MM.1S (cell line): ENCODE results near the gene ZNF446.

Source experiments
- EZH2 ChIP-seq: fragments of 300-600 bp; sonication (generic); optimal IDR thresholded peaks from 2 replicates; pipeline ENCODE3; 2017; ENCODE audit warnings: low read depth, mild to moderate bottlenecking, antibody characterized with exemption, low read length, mixed read lengths
- EZH2phosphoT487 ChIP-seq: fragments of 300-600 bp; sonication (generic); IDR thresholded peaks from 2 replicates; pipeline ENCODE4 v1.6.1; 2018; ENCODE audit warnings: antibody characterized with exemption, low read length
- TF ChIP-seq, protein P1 (sequence below): fragments of 300-600 bp; sonication (generic); IDR thresholded peaks from 2 replicates; pipeline ENCODE4 v1.5.1; 2016; ENCODE audit warnings: antibody characterized with exemption, low read length, mixed read lengths

DNA sequence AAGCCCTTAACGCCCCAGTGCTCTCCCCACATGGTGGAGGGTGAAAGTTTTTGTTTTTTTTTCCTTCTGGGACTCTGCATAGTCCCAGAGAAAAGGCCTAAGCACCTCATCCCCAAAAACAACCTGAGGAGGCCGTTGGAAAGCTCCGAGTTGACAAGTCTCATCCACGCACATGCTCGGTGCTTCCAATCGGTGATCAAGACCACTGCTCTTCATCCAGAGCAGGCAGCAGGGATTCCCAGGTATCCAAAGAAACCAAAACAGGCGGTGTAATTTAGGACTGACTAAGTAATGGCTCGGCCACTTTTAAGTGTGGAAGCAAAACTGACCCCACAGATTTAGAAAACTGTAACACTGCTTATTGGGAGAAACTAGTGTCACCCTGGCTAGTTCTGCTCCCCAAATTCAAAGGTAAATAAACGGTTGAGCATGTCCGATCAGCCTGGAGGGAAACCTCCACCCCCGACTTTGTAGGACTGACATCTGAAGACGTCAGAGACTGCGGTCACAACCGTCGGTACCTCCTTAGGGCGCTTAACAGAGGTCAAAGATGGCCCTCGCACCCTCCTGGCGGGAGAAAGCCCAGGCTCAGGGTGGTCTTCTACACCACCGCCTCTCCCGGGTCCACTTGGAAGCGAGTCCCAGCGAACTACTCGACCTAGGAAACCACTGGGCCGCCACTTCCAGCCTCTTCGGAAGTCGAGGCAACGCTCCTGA is 997 bp upstream of the ZNF446 start:
- TF ChIP-seq, protein P1, sequence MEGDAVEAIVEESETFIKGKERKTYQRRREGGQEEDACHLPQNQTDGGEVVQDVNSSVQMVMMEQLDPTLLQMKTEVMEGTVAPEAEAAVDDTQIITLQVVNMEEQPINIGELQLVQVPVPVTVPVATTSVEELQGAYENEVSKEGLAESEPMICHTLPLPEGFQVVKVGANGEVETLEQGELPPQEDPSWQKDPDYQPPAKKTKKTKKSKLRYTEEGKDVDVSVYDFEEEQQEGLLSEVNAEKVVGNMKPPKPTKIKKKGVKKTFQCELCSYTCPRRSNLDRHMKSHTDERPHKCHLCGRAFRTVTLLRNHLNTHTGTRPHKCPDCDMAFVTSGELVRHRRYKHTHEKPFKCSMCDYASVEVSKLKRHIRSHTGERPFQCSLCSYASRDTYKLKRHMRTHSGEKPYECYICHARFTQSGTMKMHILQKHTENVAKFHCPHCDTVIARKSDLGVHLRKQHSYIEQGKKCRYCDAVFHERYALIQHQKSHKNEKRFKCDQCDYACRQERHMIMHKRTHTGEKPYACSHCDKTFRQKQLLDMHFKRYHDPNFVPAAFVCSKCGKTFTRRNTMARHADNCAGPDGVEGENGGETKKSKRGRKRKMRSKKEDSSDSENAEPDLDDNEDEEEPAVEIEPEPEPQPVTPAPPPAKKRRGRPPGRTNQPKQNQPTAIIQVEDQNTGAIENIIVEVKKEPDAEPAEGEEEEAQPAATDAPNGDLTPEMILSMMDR = no peak
- no peak for TF ChIP-seq EZH2phosphoT487
- TF ChIP-seq EZH2 = no peak
